AG04450 (cell line): ENCODE measurements around the gene SKIC8. TPM values are rescaled to one million over a fixed set of nuclear protein-coding genes. Genes with fewer than 3 reads are reported as not detected.
A peak's percentile ranks its signal among the peaks of the same experiment; 100 is the strongest.

ENCODE experiments used
- CTCF ChIA-PET: fragments of 300-600, 350-600 bp; formaldehyde crosslinking; extraction: SDS; loops from one replicate; lab custom pipeline; 2022; ENCODE audit warnings: antibody characterized with exemption, inconsistent platforms; lab: Charles Lee
- POLR2A ChIA-PET: fragments of 350-600 bp; formaldehyde crosslinking; extraction: SDS; loops from one replicate; lab custom pipeline; 2021; ENCODE audit warnings: antibody characterized with exemption, inconsistent platforms; lab: Yijun Ruan, JAX
- DNase-seq: peaks from one replicate; pipeline ENCODE4 v3.0.0-alpha.2; 2011; ENCODE audit warnings: low read depth, low spot score
- H3K27ac ChIP-seq: one replicate; pipeline ENCODE4 v1.5.1; 2012; ENCODE audit warnings: low read depth, low read length, control low read depth
- H3K27me3 ChIP-seq: one replicate; pipeline ENCODE4 v1.6.0; 2012; ENCODE audit warnings: low read length; ENCODE audit not compliant: control insufficient read depth, insufficient read depth
- H3K4me3 ChIP-seq: 2 replicates; pipeline ENCODE4 v1.5.1; 2011; ENCODE audit warnings: mild to moderate bottlenecking, low read depth, low read length, control low read depth
- H3K9me3 ChIP-seq: 2 replicates; pipeline ENCODE4 v1.5.1; 2012; ENCODE audit warnings: low read length; ENCODE audit not compliant: control insufficient read depth, insufficient read depth
- polyA minus RNA-seq: library from RNA; depleted of rRNA, polyadenylated mRNA; stranded (reverse); fragments of >200 nt; gene quantifications from 2 replicates; pipeline ENCODE4 v1.2.3, GENCODE V29; 2011; rRNA and poly(A)+ RNA removed
- polyA plus RNA-seq: library from polyadenylated mRNA; depleted of rRNA; stranded (reverse); fragments of >200 nt; gene quantifications from 2 replicates; pipeline ENCODE4 v1.2.3, GENCODE V29; 2011; rRNA removed
- TF ChIP-seq, protein P1 (sequence below): IDR thresholded peaks from 2 replicates; pipeline ENCODE4 v1.5.1; 2011; ENCODE audit warnings: low read depth, low read length, control low read depth, inconsistent platforms

SKIC8 gene
- polyA plus RNA-seq (78.1 and 92.0 TPM in 2 replicates), polyA minus RNA-seq (38.9 and 39.7 TPM in 2 replicates)

GRCh38 chr15:78299101-78299930, at the start of gene SKIC8:
Gene SKIC8 (minus strand): TSS chr15:78299609. CDS start chr15:78295686, 3,923 bp downstream.
- POLR2A ChIA-PET = interaction anchor here (0.5 to 1.4 kb wide), 8 partner anchors 17 to 380 kb away, joined by 3 to 8 read pairs (median 5); partner anchors contain the start of gene IREB2
- peak within 1 kb of the TSS; percentile 66 for H3K27ac ChIP-seq
- H3K4me3 ChIP-seq = peak within 1 kb of the TSS; percentile 100
- DNase-seq = peak; percentile 72
- H3K9me3 ChIP-seq = peaks cover 7% of the 10 kb centered on the region; the same call in 1 of the 2 replicates
- CTCF ChIA-PET = interaction anchor here (0.6 to 1.9 kb wide), 11 partner anchors 8 to 290 kb away, joined by 3 to 13 read pairs (median 3); no protein-coding TSS in a partner anchor
- no peaks in the 10 kb centered on the region for H3K27me3 ChIP-seq
- TF ChIP-seq, protein P1, sequence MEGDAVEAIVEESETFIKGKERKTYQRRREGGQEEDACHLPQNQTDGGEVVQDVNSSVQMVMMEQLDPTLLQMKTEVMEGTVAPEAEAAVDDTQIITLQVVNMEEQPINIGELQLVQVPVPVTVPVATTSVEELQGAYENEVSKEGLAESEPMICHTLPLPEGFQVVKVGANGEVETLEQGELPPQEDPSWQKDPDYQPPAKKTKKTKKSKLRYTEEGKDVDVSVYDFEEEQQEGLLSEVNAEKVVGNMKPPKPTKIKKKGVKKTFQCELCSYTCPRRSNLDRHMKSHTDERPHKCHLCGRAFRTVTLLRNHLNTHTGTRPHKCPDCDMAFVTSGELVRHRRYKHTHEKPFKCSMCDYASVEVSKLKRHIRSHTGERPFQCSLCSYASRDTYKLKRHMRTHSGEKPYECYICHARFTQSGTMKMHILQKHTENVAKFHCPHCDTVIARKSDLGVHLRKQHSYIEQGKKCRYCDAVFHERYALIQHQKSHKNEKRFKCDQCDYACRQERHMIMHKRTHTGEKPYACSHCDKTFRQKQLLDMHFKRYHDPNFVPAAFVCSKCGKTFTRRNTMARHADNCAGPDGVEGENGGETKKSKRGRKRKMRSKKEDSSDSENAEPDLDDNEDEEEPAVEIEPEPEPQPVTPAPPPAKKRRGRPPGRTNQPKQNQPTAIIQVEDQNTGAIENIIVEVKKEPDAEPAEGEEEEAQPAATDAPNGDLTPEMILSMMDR = no peak

GRCh38 chr15:78347586-78348543, 48.5 kb upstream of the SKIC8 start:
- POLR2A ChIA-PET = no interaction called here
- H3K9me3 ChIP-seq = no peaks in the 10 kb centered on the region
- H3K27me3 ChIP-seq = peaks cover 33% of the 10 kb centered on the region
- no peak for DNase-seq
- H3K27ac ChIP-seq = no peak overlapping the region
- TF ChIP-seq, protein P1 = no peak
- no peak overlapping the region for H3K4me3 ChIP-seq
- CTCF ChIA-PET = no interaction called here

DNA sequence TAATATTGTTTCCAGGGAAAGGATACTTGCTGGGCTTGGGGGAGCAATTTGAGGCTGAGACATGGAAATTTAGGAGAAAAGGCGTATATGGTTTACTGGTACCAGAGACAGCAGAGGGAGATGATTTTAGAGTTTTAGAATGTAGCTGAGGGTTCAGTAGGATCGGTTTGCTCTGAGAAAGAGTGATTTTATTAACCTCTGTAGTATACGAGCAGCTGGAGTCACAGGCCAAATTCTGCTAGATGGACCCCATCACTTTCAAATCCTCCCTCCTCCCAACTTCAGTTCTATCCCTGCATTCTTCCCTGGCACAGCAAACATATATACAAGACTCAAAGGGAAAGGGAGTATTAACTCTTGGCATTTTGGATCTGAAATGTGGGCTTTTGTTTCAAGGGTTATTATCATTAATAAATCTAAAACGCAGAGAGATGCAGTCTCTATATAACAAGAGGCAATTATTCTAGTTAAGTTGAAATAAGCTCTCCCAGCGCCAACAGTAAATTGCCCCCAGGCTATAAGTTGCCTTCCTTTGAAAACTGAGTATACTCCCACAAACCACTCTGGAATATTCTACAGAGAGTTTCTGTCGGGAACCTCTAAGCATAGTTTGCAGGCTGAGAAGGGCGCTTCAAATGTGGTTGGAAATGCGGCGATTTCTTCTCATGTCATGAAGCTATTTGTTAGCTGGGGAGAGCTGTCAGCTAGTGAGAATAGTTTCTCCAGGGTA, 46.2 kb upstream of the SKIC8 start:
- no peak for DNase-seq
- no peak overlapping the region for H3K4me3 ChIP-seq
- ChIA-PET CTCF (interaction anchor here (0.6 to 1.4 kb wide), 3 partner anchors 77 to 171 kb away, joined by 4 to 7 read pairs (median 5); no protein-coding TSS in a partner anchor), POLR2A (no interaction called here)
- H3K9me3 ChIP-seq = no peaks in the 10 kb centered on the region
- no peak overlapping the region for H3K27ac ChIP-seq
- TF ChIP-seq, protein P1 = no peak
- peaks cover 55% of the 10 kb centered on the region for H3K27me3 ChIP-seq

- H3K9me3 ChIP-seq = no peaks in the 10 kb centered on the region
- CTCF ChIA-PET = no interaction called here
- DNase-seq = no peak
- TF ChIP-seq, protein P1 = no peak
- H3K4me3 ChIP-seq = no peak overlapping the region
- POLR2A ChIA-PET = no interaction called here
- no peak overlapping the region for H3K27ac ChIP-seq
- H3K27me3 ChIP-seq = peaks cover 68% of the 10 kb centered on the region
Measured at GRCh38 chr15:78343276-78344060, 44.1 kb upstream of the SKIC8 start.
